ENCODE results near the gene ACSM2A.
"Not testable (repeated sequence)": the region's sequence is repeated elsewhere in the genome, so short reads cannot be mapped to it uniquely, and the experiment has no call there.

Gene ACSM2A

DNA sequence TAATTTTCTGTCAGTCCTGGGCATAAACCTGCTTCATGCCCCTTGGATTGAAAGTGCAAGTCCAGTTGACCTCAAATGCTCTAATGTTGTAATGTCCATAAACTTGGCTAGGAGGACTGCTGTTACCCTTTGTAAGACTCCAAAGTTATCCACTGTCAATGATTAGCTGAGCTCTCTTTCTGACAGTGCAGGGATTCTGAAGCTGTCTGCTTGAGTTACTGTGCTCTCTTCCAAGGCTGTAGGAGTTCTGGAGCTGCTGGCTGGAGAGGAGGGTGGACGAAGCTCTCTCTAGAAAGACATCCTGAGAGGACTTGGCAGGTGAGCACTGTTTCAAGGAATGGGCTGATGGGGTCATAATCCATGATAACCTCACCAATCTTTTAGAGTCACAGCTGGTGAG, at the start of gene ACSM2A:
TSS of gene ACSM2A (plus strand) at position 158 of the 400 bp plus-strand sequence. CDS start 8,594 bp downstream, outside the sequence.
- not testable (repeated sequence) for H3K4me3 ChIP-seq (ENCODE audit: low read length)

DNA sequence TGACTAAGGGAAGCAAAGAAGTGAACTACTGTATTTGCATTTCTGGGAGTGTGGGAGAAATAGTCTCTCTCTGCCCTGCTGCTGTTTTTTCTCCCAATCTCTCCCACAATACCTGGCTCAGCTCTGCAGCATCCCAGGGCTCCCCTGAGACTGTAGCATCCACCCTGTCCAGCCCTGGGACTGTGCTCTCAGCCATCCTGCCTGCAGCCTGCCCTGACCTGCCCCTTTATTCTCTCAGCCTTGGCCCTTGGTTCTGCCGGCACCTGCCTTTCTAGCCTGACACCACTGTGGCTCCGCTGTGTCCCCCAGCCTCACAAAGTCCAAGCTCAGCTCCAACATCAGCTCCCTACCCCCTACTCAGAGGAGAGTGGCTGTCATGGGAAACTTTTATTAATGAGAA, 48.7 kb upstream of the ACSM2A start:
- no peak for DNase-seq
- H3K4me3 ChIP-seq (ENCODE audit: low read length) = no peak overlapping the region
- H3K36me3 ChIP-seq (replicated peaks; ENCODE audit: insufficient read depth, low read length) = no peaks in the 10 kb centered on the region
- no peaks in the 10 kb centered on the region for H4K20me1 ChIP-seq (ENCODE audit: insufficient read depth, low read length)
- H3K4me2 ChIP-seq (ENCODE audit: low read depth, low read length) = no peak overlapping the region
- no peaks in the 10 kb centered on the region for H3K9me2 ChIP-seq (replicated peaks; ENCODE audit: insufficient read depth, low read length)
- H3F3A ChIP-seq (ENCODE audit: insufficient read depth, low read length) = no peaks in the 10 kb centered on the region
- H3K79me2 ChIP-seq (ENCODE audit: low read length) = no peaks in the 10 kb centered on the region
- H3K9ac ChIP-seq (ENCODE audit: low read length) = no peak overlapping the region
- no peaks in the 10 kb centered on the region for H3K4me1 ChIP-seq (ENCODE audit: low read length)
- no peaks in the 10 kb centered on the region for H3K27me3 ChIP-seq (replicated peaks; ENCODE audit: insufficient read depth, low read length)
- no peaks in the 10 kb centered on the region for H3K9me3 ChIP-seq (replicated peaks; ENCODE audit: insufficient read depth, low read length)
- no peak overlapping the region for H3K27ac ChIP-seq (ENCODE audit: low read length)
- TF ChIP-seq EZH2 (optimal IDR thresholded peaks at IDR 0.05; ENCODE audit: low read depth, low read length) (no peak), EZH2phosphoT487 (IDR thresholded peaks at IDR 0.05; ENCODE audit: low read length) (no peak)
- TF ChIP-seq, protein P1, sequence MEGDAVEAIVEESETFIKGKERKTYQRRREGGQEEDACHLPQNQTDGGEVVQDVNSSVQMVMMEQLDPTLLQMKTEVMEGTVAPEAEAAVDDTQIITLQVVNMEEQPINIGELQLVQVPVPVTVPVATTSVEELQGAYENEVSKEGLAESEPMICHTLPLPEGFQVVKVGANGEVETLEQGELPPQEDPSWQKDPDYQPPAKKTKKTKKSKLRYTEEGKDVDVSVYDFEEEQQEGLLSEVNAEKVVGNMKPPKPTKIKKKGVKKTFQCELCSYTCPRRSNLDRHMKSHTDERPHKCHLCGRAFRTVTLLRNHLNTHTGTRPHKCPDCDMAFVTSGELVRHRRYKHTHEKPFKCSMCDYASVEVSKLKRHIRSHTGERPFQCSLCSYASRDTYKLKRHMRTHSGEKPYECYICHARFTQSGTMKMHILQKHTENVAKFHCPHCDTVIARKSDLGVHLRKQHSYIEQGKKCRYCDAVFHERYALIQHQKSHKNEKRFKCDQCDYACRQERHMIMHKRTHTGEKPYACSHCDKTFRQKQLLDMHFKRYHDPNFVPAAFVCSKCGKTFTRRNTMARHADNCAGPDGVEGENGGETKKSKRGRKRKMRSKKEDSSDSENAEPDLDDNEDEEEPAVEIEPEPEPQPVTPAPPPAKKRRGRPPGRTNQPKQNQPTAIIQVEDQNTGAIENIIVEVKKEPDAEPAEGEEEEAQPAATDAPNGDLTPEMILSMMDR (IDR thresholded peaks at IDR 0.05; ENCODE audit: low read length) = no peak
- H2AFZ ChIP-seq (ENCODE audit: low read length) = no peak overlapping the region

More for the DNA sequence above, at the start of gene ACSM2A:
- H3K27me3 ChIP-seq (replicated peaks; ENCODE audit: insufficient read depth, low read length); H3K4me1 ChIP-seq (ENCODE audit: low read length); H3K27ac ChIP-seq (ENCODE audit: low read length); H3K9me3 ChIP-seq (replicated peaks; ENCODE audit: insufficient read depth, low read length); H2AFZ ChIP-seq (ENCODE audit: low read length); H3K9me2 ChIP-seq (replicated peaks; ENCODE audit: insufficient read depth, low read length); H3F3A ChIP-seq (ENCODE audit: insufficient read depth, low read length); H3K9ac ChIP-seq (ENCODE audit: low read length); H3K4me2 ChIP-seq (ENCODE audit: low read depth, low read length); H3K36me3 ChIP-seq (replicated peaks; ENCODE audit: insufficient read depth, low read length); DNase-seq; H4K20me1 ChIP-seq (ENCODE audit: insufficient read depth, low read length); H3K79me2 ChIP-seq (ENCODE audit: low read length): not testable (repeated sequence)

DNA sequence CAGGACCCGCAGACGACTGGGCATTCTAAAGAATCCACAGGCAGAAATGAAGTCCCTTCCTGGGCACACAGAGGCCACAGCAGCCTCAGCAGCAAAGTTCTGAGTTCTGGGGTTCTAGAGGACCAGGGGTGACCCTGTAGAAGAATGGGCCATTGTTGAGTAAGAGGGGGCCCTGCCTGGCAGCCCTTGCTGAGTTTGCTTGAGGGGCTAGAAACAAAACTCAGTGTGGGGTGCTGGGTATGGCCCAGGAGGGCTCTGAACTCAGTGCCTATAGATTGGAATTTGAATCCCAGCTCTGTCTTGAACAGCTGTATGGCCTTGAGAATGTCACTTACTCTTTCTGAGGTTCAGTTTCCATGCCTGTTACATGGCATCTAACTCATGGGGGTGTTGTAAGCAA, 46.7 kb upstream of the ACSM2A start, which contains the start of gene PDILT:
TSS of gene PDILT (minus strand) at position 101 of the 400 bp plus-strand sequence. CDS start 5,437 bp downstream, outside the sequence.
- no peaks in the 10 kb centered on the region for H3K27me3 ChIP-seq (replicated peaks; ENCODE audit: insufficient read depth, low read length)
- DNase-seq = no peak
- H3K9me3 ChIP-seq (replicated peaks; ENCODE audit: insufficient read depth, low read length) = no peaks in the 10 kb centered on the region
- H3K4me1 ChIP-seq (ENCODE audit: low read length) = no peaks in the 10 kb centered on the region
- no peak within 1 kb of the TSS for H2AFZ ChIP-seq (ENCODE audit: low read length)
- H3K79me2 ChIP-seq (ENCODE audit: low read length) = no peaks in the 10 kb centered on the region
- H3K9me2 ChIP-seq (replicated peaks; ENCODE audit: insufficient read depth, low read length) = no peaks in the 10 kb centered on the region
- H3K36me3 ChIP-seq (replicated peaks; ENCODE audit: insufficient read depth, low read length) = no peaks in the 10 kb centered on the region
- H4K20me1 ChIP-seq (ENCODE audit: insufficient read depth, low read length) = no peaks in the 10 kb centered on the region
- H3K4me3 ChIP-seq (ENCODE audit: low read length) = no peak within 1 kb of the TSS
- no peak within 1 kb of the TSS for H3K9ac ChIP-seq (ENCODE audit: low read length)
- H3F3A ChIP-seq (ENCODE audit: insufficient read depth, low read length) = no peaks in the 10 kb centered on the region
- H3K4me2 ChIP-seq (ENCODE audit: low read depth, low read length) = no peak within 1 kb of the TSS
- TF ChIP-seq EZH2 (optimal IDR thresholded peaks at IDR 0.05; ENCODE audit: low read depth, low read length) (no peak), EZH2phosphoT487 (IDR thresholded peaks at IDR 0.05; ENCODE audit: low read length) (no peak)
- TF ChIP-seq, protein P1 (IDR thresholded peaks at IDR 0.05; ENCODE audit: low read length) = no peak
- no peak within 1 kb of the TSS for H3K27ac ChIP-seq (ENCODE audit: low read length)

GRCh38 chr16:20409398-20410120, 41.8 kb upstream of the ACSM2A start, which contains the start of gene ACSM5:
TSS of gene ACSM5 (plus strand) at chr16:20409534. CDS start at chr16:20411485, 1,951 bp downstream.
- no peaks in the 10 kb centered on the region for H3K36me3 ChIP-seq (replicated peaks; ENCODE audit: insufficient read depth, low read length)
- H3F3A ChIP-seq (ENCODE audit: insufficient read depth, low read length) = no peaks in the 10 kb centered on the region
- DNase-seq = no peak
- H3K79me2 ChIP-seq (ENCODE audit: low read length) = no peaks in the 10 kb centered on the region
- no peaks in the 10 kb centered on the region for H3K9me2 ChIP-seq (replicated peaks; ENCODE audit: insufficient read depth, low read length)
- H4K20me1 ChIP-seq (ENCODE audit: insufficient read depth, low read length) = no peaks in the 10 kb centered on the region
- H3K4me3 ChIP-seq (ENCODE audit: low read length) = no peak within 1 kb of the TSS
- H3K27ac ChIP-seq (ENCODE audit: low read length) = no peak within 1 kb of the TSS
- no peaks in the 10 kb centered on the region for H3K9me3 ChIP-seq (replicated peaks; ENCODE audit: insufficient read depth, low read length)
- no peaks in the 10 kb centered on the region for H3K4me1 ChIP-seq (ENCODE audit: low read length)
- no peaks in the 10 kb centered on the region for H3K27me3 ChIP-seq (replicated peaks; ENCODE audit: insufficient read depth, low read length)
- no peak for TF ChIP-seq EZH2 (optimal IDR thresholded peaks at IDR 0.05; ENCODE audit: low read depth, low read length)
- TF ChIP-seq, protein P1 (IDR thresholded peaks at IDR 0.05; ENCODE audit: low read length) = no peak
- TF ChIP-seq EZH2phosphoT487 (IDR thresholded peaks at IDR 0.05; ENCODE audit: low read length) = no peak
- H3K9ac ChIP-seq (ENCODE audit: low read length) = no peak within 1 kb of the TSS
- H2AFZ ChIP-seq (ENCODE audit: low read length) = no peak within 1 kb of the TSS
- no peak within 1 kb of the TSS for H3K4me2 ChIP-seq (ENCODE audit: low read depth, low read length)

Measured in MM.1S (cell line).